Activated CD8-positive, alpha-beta memory T cell treated with anti-CD3 and anti-CD28 coated beads, Interleukin-2, amount 50 U/mL, for 48 hours (primary cell): ENCODE results near the gene SWT1.
"Not testable (repeated sequence)": the region's sequence is repeated elsewhere in the genome, so short reads cannot be mapped to it uniquely, and the experiment has no call there.

Source experiments
- DNase-seq: peaks from one replicate; pipeline ENCODE4 v3.0.0-alpha.2; 2020

The SWT1 gene

DNA sequence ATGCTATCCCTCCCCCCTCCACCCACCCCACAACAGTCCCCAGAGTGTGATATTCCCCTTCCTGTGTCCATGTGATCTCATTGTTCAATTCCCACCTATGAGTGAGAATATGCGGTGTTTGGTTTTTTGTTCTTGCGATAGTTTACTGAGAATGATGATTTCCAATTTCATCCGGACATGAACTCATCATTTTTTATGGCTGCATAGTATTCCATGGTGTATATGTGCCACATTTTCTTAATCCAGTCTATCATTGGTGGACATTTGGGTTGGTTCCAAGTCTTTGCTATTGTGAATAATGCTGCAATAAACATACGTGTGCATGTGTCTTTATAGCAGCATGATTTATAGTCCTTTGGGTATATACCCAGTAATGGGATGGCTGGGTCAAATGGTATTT is 95.0 kb downstream of the SWT1 start:
- not testable (repeated sequence) for DNase-seq

DNA sequence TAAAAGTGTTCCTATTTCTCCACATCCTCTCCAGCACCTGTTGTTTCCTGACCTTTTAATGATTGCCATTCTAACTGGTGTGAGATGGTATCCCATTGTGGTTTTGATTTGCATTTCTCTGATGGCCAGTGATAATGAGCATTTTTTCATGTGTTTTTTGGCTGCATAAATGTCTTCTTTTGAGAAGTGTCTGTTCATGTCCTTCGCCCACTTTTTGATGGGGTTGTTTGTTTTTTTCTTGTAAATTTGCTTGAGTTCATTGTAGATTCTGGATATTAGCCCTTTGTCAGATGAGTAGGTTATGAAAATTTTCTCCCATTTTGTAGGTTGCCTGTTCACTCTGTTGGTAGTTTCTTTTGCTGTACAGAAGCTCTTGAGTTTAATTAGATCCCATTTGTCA is 95.4 kb downstream of the SWT1 start:
- not testable (repeated sequence) for DNase-seq

DNA sequence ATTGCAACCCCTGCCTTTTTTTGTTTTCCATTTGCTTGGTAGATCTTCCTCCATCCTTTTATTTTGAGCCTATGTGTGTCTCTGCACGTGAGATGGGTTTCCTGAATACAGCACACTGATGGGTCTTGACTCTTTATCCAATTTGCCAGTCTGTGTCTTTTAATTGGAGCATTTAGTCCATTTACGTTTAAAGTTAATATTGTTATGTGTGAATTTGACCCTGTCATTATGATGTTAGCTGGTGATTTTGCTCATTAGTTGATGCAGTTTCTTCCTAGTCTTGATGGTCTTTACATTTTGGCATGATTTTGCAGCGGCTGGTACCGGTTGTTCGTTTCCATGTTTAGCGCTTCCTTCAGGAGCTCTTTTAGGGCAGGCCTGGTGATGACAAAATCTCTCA is 98.6 kb downstream of the SWT1 start:
- not testable (repeated sequence) for DNase-seq

DNA sequence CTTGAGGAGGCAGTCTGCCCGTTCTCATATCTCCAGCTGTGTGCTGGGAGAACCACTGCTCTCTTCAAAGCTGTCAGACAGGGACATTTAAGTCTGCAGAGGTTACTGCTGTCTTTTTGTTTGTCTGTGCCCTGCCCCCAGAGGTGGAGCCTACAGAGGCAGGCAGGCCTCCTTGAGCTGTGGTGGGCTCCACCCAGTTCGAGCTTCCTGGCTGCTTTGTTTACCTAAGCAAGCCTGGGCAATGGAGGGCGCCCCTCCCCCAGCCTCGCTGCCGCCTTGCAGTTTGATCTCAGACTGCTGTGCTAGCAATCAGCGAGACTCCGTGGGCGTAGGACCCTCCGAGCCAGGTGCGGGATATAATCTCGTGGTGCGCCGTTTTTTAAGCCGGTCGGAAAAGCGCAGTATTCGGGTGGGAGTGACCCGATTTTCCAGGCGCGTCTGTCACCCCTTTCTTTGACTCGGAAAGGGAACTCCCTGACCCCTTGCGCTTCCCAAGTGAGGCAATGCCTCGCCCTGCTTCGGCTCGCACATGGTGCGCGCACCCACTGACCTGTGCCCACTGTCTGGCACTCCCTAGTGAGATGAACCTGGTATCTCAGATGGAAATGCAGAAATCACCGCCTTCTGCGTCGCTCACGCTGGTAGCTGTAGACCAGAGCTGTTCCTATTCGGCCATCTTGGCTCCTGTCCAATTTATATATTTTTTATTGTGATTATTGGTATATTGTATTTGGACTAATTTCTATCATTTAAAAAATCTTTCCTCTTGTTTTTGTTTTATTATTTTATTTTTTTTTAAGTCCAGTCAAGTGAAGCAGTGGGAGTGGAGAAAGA is 100.4 kb downstream of the SWT1 start:
- DNase-seq: not testable (repeated sequence)

DNA sequence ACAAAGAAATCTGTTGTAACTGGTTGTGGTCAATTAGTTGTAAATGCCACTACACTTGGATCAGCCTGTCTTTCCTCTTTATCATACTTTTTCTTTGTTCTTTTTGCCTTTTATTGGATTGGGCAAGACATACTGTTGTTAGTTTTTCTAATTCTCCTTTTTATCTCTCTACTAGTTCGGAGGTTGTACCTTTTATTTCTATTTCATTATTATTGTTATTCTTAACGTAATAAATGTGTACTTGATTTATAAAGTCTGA is 100.9 kb downstream of the SWT1 start:
- no peak for DNase-seq

DNA sequence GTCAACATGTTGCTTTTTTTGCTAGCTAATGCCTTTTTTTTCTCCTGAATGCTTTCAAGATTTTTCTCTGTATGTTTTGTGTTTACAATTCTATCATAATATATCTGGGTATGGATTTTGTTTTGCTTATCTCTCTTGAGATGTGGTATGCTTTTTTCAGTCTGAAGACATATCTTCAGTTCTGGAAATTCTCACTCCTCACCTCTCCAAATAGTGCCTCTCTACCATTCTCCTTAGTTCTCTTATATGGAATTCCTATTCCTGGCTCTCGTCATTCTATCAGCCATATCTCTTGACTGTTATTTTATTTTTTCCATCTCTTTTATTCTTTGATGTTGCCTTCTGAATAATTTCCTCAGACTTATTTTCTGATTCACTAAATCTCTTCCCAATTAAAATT is 101.7 kb downstream of the SWT1 start:
- no peak for DNase-seq

DNA sequence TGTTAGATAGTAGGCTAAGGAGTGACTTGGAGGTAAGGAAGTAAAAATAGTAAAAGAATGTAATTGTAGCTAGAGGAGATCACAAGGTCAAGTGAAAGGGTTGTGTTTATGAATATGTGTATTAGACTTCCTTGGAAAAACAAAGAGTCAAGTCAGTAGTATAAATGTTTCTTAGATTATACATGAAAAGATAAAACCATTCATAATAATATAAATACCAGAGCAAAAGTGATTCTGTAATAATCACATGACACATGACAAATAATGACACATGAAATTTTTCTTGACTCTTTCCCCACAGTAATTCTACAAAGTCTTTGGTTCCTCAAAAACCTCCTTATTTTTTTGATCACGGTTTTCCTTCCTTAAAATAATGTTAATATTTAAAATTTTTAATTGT is 103.6 kb downstream of the SWT1 start:
- DNase-seq: no peak

DNA sequence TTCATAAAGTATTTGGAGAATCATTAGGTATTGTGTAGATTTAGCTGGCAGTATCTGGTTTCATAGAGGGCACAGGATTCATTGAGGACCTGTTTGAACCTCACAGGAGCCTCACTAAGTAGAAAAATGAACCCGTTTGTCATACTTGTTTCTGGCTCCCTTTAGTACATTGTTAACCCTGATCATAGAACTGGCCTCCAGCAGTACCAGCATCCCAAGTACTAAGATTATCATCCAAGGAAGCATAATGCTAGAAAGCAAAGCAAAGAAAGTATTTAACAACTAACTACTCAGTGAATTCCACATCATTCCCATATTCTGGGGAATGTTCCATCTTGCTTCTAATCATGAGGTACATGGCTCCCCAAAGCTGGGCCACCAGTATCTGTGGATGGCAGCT is 105.2 kb downstream of the SWT1 start:
- DNase-seq: no peak

DNA sequence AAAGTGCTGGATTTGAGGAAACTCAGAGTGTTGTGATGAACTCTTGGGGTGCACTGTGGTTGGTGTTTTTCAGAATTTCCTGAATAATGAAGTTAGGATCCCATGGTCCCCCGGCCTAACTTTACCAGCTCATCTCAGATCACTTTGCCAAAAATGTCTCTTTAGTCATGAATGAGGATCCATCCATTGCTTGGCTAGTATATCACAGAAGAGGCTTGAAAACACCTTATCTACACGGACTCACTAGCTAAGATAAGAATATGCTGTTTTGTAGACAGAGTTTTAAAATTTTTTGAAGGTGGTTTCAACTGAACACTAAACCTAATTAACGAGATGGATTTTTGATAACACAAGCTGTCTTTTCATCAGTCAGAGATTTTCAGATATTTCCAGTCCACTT is 106.3 kb downstream of the SWT1 start:
- DNase-seq: no peak

DNA sequence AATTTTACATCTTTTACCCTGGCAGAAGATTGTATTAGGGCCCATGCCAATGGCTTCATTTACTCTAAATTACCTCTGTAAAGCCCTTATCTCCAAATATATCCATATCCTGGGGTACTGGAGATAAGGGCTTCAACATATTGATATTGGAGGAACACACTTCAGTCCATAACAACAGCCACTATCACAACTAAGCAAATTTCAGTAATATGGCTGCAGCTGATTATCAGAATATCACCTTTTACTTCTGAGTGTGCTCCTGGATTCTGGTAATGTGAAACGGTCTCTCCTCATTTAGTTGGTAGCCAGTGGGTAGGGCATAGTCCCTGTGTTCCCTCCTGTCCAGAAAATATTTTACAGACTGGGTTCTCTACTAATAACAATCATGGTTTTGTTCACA is 106.8 kb downstream of the SWT1 start:
- no peak for DNase-seq

DNA sequence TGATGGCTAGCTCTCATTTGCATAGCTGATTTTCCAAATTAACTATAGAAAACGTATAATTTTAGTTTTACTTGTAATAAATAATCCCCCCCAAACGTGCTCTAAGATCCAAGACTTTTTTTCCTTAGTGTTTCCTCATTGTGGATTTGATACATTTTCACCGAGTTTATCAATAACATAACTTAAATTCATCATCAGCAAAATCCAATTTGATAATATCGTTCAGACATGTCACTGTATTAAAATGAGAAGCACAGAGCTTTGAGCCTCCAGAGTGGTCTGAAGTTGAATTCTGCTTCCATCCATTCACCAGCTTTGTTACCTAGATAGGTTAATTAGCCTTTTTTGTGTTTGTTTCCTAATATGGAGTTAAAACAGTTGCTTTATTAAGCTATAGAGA is 108.3 kb downstream of the SWT1 start:
- no peak for DNase-seq

DNA sequence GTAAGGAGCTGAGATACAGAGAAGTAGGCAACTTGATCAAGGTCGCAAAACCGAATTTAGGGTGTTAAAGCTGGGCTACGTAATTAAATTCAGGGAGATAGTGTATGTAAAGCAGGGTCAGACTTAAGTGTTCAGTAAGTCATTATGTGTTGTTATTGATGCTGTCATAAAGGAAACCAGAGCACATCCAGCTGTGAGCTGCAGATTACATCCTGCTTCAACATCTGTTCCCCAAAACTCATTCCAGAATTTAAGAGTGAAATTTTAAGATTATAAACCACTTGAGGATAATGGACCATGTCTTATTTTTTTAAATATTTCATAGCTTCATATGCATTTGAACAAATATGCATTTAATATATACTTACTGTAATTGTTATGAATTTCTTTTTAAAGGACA is 110.3 kb downstream of the SWT1 start:
- no peak for DNase-seq

DNA sequence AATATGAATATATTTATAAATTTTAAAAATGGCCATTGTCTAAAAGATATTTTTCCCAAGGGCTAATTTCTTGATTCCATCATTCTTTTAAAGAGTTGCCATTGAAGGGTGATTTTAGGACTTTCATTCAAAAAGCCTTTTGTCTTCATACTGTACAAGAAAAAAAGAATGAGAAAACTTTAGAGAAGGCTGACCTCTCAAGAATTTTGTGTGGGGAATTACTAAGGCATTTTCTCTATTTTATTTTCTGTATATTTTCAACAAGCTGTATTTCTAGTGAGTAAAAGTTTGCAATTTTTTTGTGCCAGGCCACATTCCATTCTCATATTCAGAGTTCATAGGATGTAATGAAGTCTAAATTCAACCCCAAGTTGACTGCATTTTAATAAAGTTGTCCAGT is 110.7 kb downstream of the SWT1 start:
- no peak for DNase-seq

DNA sequence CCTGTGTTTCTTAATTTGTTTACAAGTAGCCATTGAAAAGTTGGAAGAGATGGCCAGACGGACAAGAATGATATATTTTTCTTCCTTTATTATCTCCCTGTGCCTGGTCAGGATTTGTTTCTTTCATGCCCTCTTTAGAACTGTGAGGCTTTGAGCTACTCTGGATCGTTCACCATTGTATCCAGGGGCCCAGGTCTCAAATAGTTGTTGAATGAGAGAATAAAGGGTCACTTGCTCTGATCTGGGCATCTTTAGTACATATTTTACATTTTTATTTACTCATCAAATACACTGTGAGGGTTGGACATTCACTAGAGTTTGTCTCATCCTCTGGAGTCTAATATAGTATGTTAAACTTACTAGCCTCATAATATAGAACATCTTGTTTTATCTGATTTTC is 111.4 kb downstream of the SWT1 start:
- DNase-seq: no peak

DNA sequence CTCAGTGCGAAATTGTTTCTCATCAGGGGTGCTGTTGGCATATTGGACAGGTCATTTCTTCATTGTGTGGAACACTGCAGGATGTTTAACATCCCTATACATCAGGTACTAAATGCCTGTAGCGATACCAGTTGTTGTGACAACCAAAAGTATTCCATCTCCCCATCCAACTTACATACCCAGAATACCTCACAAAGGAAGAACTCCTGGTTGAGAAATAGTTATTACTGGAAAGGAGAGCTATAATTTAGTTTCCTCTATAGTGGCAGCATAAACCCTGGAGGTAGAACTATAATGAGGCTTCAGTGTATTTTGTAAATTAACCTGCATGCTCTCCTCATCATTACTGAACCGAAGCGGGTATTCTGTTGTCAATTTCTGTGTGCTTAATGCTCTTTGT is 115.0 kb downstream of the SWT1 start:
- no peak for DNase-seq

DNA sequence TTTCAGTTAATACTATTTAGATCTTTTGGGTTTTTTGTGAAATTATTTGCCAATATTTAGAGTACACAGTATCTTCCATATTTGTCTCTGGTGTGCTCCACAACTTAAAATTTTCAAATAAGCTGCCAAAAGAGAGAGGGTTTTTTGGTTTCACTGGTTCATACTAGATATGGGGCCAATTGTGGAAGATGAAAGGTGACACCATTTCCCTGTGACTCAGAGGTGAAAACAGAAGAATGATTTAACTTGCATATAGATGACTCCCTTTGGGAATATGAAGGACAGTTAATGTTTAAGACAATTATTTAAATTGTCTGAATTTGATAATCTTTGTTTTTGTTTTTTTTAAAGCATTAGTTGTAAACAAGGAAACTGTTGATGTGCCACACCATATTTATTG is 122.6 kb downstream of the SWT1 start:
- no peak for DNase-seq

DNA sequence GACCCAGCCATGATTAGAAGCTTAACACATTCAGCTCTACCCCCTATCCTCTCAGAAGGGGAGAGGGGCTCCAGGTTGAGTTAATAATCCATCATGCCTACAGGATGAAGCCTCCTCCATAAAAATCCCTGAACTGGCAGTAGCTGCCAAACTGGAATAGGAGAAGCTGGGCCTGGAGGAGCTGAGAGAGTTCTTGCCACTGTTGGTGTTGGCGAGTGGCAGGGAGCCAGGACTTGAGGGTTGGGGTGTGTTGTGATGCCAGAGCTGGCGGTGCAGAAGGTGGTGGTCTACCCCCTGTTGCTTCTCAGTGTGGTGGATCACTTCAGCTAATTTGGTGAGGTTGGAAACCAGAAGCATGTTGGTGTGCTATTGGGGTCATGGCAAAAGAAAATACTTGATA is 123.6 kb downstream of the SWT1 start:
- DNase-seq: no peak

DNA sequence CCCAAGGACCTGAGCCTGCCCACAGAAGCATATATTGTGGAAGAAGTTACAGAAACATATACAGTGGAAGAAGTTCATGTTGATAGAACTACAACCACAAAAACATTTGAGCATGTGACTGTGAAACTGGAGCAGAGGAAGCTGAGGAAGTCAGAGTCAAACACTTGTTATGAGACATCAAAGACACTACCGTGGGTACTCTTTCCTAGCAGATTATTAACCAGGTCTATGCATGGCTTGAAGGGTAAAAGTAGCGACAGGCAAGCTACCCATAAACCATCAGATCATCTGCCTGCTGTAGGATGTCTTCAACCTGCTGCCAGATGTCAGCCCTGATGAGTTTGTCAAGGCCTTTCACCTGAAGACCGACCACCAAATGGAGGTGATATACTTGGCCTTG is 124.3 kb downstream of the SWT1 start:
- no peak for DNase-seq

DNA sequence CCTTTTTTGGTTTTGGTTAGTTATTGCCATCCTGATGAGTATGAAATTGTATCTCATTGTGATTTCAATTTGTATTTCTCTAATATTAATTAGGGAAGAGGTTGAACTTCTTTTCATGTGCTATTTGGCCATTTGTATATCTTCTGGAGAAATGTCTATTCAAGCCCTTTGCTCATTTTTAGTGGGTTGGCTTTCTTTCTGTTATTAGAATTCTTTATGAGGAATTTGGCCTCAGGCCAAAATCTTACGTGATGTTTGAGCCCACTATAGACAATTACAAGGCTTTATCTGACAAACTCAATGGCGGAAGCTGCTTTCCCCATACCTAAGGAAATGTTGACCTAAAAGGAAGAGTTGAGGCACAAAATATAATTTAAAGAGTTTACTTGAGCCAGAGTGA is 127.1 kb downstream of the SWT1 start:
- DNase-seq: no peak

DNA sequence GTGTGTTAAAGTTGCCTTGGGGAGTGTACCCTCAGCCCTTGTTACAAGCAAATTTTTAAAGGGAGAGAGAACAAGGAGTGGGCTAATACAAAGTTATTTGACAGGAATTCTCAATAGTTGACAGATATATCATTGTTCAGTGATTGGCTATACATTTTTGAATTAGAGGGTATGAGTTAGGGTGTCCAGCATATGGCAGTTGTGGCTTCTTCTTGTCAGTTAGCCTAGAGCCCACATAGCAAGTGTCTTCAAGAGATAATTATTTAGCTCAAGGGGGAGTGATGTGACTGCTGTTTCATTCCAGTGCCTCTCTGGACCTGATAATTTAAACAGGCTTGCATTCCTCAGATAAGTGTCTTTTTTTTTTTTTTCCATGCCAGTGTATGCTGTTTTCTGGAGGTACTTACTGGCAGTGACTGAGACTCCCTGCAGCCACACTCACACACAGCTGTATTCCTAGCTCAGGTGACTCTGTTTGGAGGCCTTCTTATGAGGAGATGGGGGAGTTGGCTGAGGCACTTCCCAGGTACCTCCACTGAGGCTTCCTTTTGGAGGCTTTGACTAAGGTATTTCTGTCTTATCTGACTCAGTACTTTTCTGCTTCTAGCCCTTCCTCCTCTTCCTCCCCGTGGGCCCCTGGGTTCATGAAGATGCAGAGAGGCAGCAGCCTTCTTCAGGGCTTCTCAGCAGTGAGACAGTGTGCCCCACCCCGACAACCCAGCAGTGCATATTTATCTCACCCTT is 127.7 kb downstream of the SWT1 start:
- no peak for DNase-seq

DNA sequence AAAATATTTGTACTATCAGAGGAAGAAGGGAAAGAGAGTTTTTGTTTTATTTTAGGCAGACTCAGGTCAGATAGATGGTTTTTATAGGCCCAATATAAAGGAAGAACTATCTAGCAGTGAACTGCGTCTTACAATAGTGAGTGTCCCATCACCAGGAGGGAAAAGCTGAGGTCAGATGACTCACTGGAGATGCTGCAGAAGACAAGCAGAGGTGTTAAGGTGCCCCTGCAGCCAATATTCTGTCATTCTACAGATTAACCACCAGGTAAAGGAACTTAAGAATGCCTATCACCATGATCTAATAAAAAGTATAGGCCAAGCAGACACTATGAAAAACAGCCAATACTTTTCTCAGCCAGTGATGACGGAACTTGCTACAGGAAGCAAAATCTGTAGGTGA is 130.5 kb downstream of the SWT1 start:
- DNase-seq: no peak

DNA sequence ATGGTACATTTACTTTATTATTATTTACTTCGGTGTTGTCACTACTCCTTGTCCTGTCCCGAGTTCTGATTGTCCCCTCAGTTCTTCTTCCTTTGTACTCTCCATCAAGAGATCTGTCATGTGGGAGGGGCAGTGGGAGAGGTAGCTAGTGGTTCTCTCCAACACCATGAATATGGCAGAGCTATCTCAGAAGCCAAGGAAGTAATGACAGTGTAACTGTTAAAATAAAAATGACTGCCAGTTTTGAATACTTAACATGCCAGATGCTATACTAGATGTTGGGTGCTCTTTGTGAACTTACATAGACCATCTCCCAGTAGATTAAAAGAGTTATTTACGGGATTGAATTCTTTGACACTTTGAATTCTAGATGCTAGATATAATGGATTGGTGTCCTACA is 131.5 kb downstream of the SWT1 start:
- no peak for DNase-seq

DNA sequence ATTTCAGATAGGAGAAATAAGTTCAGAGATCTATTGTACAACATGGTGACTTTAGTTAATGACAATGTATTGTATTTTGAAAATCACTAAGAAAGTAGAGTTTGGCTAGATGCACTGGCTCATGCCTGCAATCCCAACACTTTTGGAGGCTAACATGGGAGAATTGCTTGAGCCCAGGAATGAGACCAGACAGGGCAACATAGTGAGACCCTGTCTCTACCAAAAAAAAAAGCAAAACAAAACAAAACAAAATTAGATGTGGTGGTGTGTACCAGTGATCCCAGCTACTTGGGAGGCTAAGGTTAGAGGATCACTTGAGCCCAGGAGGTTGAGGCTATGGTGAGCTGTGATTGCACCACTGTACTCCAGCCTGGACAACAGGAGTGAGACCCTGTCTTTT is 132.9 kb downstream of the SWT1 start:
- DNase-seq: no peak

DNA sequence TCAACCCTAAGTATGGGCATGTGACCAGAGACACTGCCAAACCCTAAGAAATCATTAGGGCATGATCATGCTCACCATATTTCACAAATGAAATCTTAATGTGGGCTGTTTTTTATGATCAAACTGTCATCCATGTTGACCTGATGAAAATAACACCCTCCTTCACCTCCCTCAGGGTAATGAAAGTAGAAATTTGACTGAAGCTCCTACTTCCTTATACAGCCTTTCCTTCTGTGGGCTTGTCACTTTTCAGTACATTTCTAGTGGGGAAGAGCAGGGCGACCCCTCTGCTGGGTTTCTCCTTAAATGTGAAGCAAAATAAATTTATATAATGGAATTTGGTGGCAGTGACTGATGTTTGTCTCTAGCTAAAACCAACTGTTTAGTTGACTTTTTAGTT is 134.2 kb downstream of the SWT1 start:
- DNase-seq: no peak

DNA sequence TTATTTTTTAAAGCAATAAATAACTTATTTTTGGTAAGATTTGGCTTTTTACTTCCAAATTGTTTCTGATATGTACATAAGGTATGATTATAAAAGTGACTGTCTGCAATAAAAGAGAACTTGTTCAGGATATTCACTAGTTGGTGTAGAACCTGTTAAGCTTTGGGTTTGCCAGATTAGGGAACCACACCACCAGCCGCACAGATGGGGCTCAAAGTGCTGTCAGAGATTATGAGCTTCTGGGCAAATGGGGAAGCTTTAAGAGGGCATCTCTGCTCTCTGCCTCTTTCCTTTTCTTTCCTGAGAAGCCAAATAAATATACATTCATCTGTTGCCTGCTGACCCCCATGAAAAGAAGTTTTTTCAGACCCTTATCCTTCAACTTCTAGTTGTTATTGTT is 134.7 kb downstream of the SWT1 start:
- DNase-seq: no peak
